Skeletal muscle tissue (tissue), 4 donors: ENCODE results near the gene PARD3B. TPM values are rescaled to one million over a fixed set of nuclear protein-coding genes. Genes with fewer than 3 reads are reported as not detected.

ENCODE experiments used
- H3K27ac ChIP-seq: one replicate; pipeline ENCODE4 v1.7.0; 2013; ENCODE audit warnings: mild to moderate bottlenecking, low read depth, low read length, inconsistent platforms
- H3K27me3 ChIP-seq, 3 donors: one replicate each; pipeline ENCODE4 v1.7.0; 2013; ENCODE audit warnings: low read length in 3 of 3; ENCODE audit not compliant: control insufficient read depth in 3 of 3, insufficient read depth in 3 of 3
- H3K36me3 ChIP-seq, 3 donors: one replicate each; pipeline ENCODE4 v1.7.0; 2013; ENCODE audit warnings: low read length in 3 of 3; ENCODE audit not compliant: control insufficient read depth in 3 of 3, insufficient read depth in 3 of 3
- H3K4me1 ChIP-seq, 3 donors: one replicate each; pipeline ENCODE4 v1.7.0; 2013; ENCODE audit warnings: low read length in 3 of 3, mild to moderate bottlenecking in 3 of 3; ENCODE audit not compliant: control insufficient read depth in 3 of 3, insufficient read depth in 3 of 3
- H3K4me3 ChIP-seq, 3 donors: one replicate each; pipeline ENCODE4 v1.7.0; 2013; ENCODE audit warnings: low read length in 3 of 3
- H3K9ac ChIP-seq, 3 donors: one replicate each; pipeline ENCODE4 v1.7.0; 2013; ENCODE audit warnings: low read length in 3 of 3, mild to moderate bottlenecking in 3 of 3, moderate library complexity in 2 of 3, low read depth in 1 of 3
- H3K9me3 ChIP-seq, 3 donors: one replicate each; pipeline ENCODE4 v1.7.0; 2013; ENCODE audit warnings: low read length in 3 of 3; ENCODE audit not compliant: control insufficient read depth in 3 of 3
- total RNA-seq: library from RNA; depleted of rRNA; stranded (reverse); fragments of >200 nt; gene quantifications from one replicate; pipeline ENCODE4 v1.2.3, GENCODE V29; 2014
- donor health status: Osteomylitis.

Gene PARD3B
- total RNA-seq, 1 donor from 2014 or later, result 19.8 TPM

DNA sequence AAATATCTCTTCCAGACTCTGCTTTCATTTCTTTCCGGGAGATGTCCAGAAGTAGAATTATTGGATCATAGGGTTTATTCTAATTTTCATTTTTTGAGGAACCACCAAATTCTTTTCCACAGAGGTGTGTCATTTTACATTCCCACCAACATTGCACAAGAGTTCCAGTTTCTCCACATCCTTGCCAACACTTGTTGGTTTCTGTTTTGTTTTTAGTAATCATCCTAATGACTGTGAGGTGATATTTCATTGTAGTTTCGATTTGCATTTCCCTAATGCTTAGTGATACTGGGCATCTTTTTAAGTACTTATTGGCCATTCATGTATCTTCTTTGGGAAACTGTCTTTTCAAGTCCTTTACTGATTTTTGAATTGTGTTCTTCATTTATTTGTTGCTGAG, 513.1 kb downstream of the PARD3B start:
- H3K36me3 ChIP-seq, result no peaks in the 10 kb centered on the region
- H3K4me1 ChIP-seq, result no peaks in the 10 kb centered on the region
- no peaks in the 10 kb centered on the region for H3K9me3 ChIP-seq
- H3K27me3 ChIP-seq, result no peaks in the 10 kb centered on the region
- no peak overlapping the region for H3K4me3 ChIP-seq
- no peak overlapping the region for H3K9ac ChIP-seq
- no peak overlapping the region for H3K27ac ChIP-seq

- Histone ChIP-seq H3K27me3 (no peaks in the 10 kb centered on the region), H3K9me3 (no peaks in the 10 kb centered on the region), H3K4me1 (no peaks in the 10 kb centered on the region), H3K27ac (no peak overlapping the region), H3K36me3 (no peaks in the 10 kb centered on the region), H3K4me3 (no peak overlapping the region), H3K9ac (no peak overlapping the region)
Measured at GRCh38 chr2:205060269-205060668, 515.0 kb downstream of the PARD3B start.

GRCh38 chr2:205066081-205066480, 520.8 kb downstream of the PARD3B start:
- Histone ChIP-seq H3K4me3 (no peak overlapping the region), H3K27ac (no peak overlapping the region), H3K27me3 (no peaks in the 10 kb centered on the region), H3K4me1 (no peaks in the 10 kb centered on the region), H3K9me3 (no peaks in the 10 kb centered on the region), H3K9ac (no peak overlapping the region), H3K36me3 (no peaks in the 10 kb centered on the region)

GRCh38 chr2:205069928-205070327, 524.7 kb downstream of the PARD3B start:
- Histone ChIP-seq H3K27me3 (no peaks in the 10 kb centered on the region), H3K4me1 (no peaks in the 10 kb centered on the region), H3K9me3 (no peaks in the 10 kb centered on the region), H3K27ac (no peak overlapping the region), H3K4me3 (no peak overlapping the region), H3K36me3 (no peaks in the 10 kb centered on the region), H3K9ac (no peak overlapping the region)

- Histone ChIP-seq H3K4me3 (no peak overlapping the region), H3K9me3 (no peaks in the 10 kb centered on the region), H3K27ac (no peak overlapping the region), H3K36me3 (no peaks in the 10 kb centered on the region), H3K9ac (no peak overlapping the region), H3K27me3 (no peaks in the 10 kb centered on the region), H3K4me1 (no peaks in the 10 kb centered on the region)
Measured at GRCh38 chr2:205070889-205071288, 525.6 kb downstream of the PARD3B start.

DNA sequence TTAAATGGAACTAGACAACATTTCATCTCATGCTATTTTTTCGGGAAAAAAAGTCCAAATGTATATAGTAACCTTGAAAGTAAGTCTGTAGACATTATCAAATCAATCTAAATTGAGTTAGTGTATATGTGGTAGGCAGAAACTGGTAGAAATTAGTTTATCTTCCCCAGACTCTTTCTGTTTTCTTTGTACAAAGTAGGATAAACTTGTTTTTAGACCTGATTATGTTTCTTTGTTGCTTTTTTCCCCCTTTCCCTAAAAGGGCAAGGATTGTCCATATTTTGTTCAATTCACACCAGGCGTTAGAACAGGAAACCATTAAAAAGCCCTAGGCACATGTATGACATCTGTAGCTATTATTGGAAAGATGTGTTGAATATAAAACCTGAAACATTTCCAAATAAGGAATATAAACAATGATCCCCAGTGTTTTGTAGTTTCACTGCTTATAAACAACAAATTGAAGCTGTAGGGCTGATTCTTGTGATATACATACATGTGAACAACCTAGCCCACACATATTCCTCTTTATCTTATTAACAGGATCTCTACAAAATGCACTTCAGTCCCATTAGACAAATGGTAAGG, 528.3 kb downstream of the PARD3B start:
- H3K4me1 ChIP-seq, result no peaks in the 10 kb centered on the region
- H3K9me3 ChIP-seq, result no peaks in the 10 kb centered on the region
- no peaks in the 10 kb centered on the region for H3K36me3 ChIP-seq
- no peaks in the 10 kb centered on the region for H3K27me3 ChIP-seq
- H3K9ac ChIP-seq, result no peak overlapping the region
- no peak overlapping the region for H3K27ac ChIP-seq
- H3K4me3 ChIP-seq, result no peak overlapping the region

- Histone ChIP-seq H3K27me3 (no peaks in the 10 kb centered on the region), H3K4me3 (no peak overlapping the region), H3K36me3 (no peaks in the 10 kb centered on the region), H3K27ac (no peak overlapping the region), H3K9ac (no peak overlapping the region), H3K4me1 (no peaks in the 10 kb centered on the region), H3K9me3 (no peaks in the 10 kb centered on the region)
Measured at GRCh38 chr2:205076405-205076804, 531.1 kb downstream of the PARD3B start.

DNA sequence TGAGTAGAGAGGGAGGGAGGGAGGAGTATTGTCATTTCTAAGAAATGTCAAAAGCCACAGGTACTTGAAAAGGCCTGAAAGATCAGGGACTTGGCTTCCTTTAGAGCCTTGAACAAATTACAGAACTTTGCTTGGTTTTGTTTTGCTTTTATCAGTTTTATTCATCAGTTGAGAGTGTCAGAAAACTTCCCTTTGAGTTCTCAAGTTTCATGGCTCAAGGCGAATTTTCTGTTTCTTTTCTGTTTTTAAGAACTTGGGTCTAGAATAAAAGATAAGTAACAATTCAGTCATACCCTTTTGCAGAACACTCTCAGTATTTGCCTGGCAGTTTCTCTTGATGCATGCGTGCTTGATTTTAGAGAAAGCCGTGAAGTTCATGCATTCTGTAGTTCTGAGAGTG, 531.9 kb downstream of the PARD3B start:
- H3K4me1 ChIP-seq, result no peaks in the 10 kb centered on the region
- H3K4me3 ChIP-seq, result no peak overlapping the region
- H3K27ac ChIP-seq, result no peak overlapping the region
- H3K9ac ChIP-seq, result no peak overlapping the region
- no peaks in the 10 kb centered on the region for H3K27me3 ChIP-seq
- no peaks in the 10 kb centered on the region for H3K36me3 ChIP-seq
- no peaks in the 10 kb centered on the region for H3K9me3 ChIP-seq

DNA sequence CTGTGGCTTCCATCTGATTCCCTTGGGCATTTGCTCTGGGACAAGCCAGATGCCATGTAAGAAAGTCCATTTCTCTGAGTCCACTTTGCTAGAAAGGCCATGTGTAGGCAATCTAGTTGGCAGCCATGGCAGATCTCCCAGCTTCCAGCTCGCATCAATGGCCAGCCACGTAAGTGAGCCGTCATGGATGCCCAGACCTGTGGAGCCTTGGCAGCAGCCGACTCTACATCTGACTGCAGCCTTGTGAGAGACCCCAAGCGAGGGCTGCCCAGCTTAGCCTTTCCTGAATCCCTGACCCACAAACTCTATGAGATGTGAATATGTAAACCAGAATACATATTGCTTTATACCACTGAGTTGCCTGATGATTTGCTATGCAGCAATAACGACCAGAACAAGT, 533.5 kb downstream of the PARD3B start:
- Histone ChIP-seq H3K36me3 (no peaks in the 10 kb centered on the region), H3K9me3 (no peaks in the 10 kb centered on the region), H3K4me1 (no peaks in the 10 kb centered on the region), H3K4me3 (no peak overlapping the region), H3K27me3 (no peaks in the 10 kb centered on the region), H3K27ac (no peak overlapping the region), H3K9ac (no peak overlapping the region)

- Histone ChIP-seq H3K27me3 (no peaks in the 10 kb centered on the region), H3K36me3 (no peaks in the 10 kb centered on the region), H3K9ac (no peak overlapping the region), H3K4me3 (no peak overlapping the region), H3K27ac (no peak overlapping the region), H3K9me3 (no peaks in the 10 kb centered on the region), H3K4me1 (no peaks in the 10 kb centered on the region)
Measured at GRCh38 chr2:205079173-205079572, 533.9 kb downstream of the PARD3B start.

DNA sequence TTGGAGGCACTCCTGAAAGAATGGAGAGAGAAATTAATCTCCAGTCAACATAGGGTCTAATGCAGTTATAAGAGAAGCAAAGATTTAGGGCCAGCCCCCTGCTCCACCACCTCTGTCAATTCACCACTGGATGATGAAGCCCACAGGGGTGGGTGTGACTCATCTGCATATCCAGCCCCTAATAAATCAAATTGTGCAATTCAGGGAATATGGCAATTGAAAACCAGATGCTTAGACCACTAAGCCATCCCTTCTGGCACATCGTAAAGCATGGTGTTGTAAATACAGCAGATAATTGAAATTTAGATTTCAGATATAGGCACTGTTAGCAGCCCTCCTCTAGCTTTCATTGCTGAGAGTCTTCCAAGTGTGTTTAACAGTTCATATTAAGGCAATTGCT, 541.4 kb downstream of the PARD3B start:
- Histone ChIP-seq H3K4me3 (no peak overlapping the region), H3K36me3 (no peaks in the 10 kb centered on the region), H3K9me3 (no peaks in the 10 kb centered on the region), H3K9ac (no peak overlapping the region), H3K4me1 (no peaks in the 10 kb centered on the region), H3K27me3 (no peaks in the 10 kb centered on the region), H3K27ac (no peak overlapping the region)
